SK-N-SH (cell line): ENCODE results near the gene SRGAP2B. TPM values are rescaled to one million over a fixed set of nuclear protein-coding genes. Genes with fewer than 3 reads are reported as not detected.
A peak's percentile ranks its signal among the peaks of the same experiment; 100 is the strongest.
"Not testable (repeated sequence)": the region's sequence is repeated elsewhere in the genome, so short reads cannot be mapped to it uniquely, and the experiment has no call there.

Experiments
- CTCF ChIA-PET: fragments of 300-600, 350-600 bp; formaldehyde crosslinking; extraction: SDS; loops from one replicate; lab custom pipeline; 2021; lab: Yijun Ruan, JAX
- POLR2A ChIA-PET: fragments of 350-600 bp; sonication (Branson Sonifier 250); formaldehyde crosslinking; extraction: SDS; loops from one replicate; lab custom pipeline; 2020; ENCODE audit warnings: antibody characterized with exemption, inconsistent platforms; lab: Yijun Ruan, JAX
- DNase-seq: peaks from one replicate; pipeline ENCODE4 v3.0.0; 2012
- H2AFZ ChIP-seq: fragments of 200-600 bp; sonication (generic); 2 replicates; pipeline ENCODE4 v1.8.1; 2016; ENCODE audit warnings: antibody characterized with exemption, mild to moderate bottlenecking, low read depth
- H3F3A ChIP-seq: fragments of 200-600 bp; sonication (generic); replicated peaks from 2 replicates; pipeline ENCODE3; 2016; ENCODE audit warnings: antibody characterized with exemption, mild to moderate bottlenecking; ENCODE audit not compliant: insufficient read depth
- H3K27ac ChIP-seq, 2 experiments: fragments of 200-500 bp in 1 of 2; fragments of 200-600 bp in 1 of 2; sonication (Bioruptor generic) in 1 of 2; sonication (generic), shearing (Covaris generic) in 1 of 2; 2 replicates each; pipeline versions ENCODE4 v1.5.1 to v1.6.1; 2014 to 2016; ENCODE audit warnings: low read depth in 2 of 2, inconsistent platforms in 1 of 2, low read length in 1 of 2, mild to moderate bottlenecking in 1 of 2, mixed read lengths in 1 of 2
- H3K27me3 ChIP-seq: fragments of 200-600 bp; sonication (generic), shearing (Covaris generic); 2 replicates; pipeline ENCODE4 v1.6.1; 2016; ENCODE audit warnings: mixed run types; ENCODE audit not compliant: insufficient read depth
- H3K36me3 ChIP-seq, 2 experiments: fragments of 200-500 bp in 1 of 2; fragments of 200-600 bp in 1 of 2; sonication (Bioruptor generic) in 1 of 2; sonication (generic) in 1 of 2; replicated peaks in 1 of 2; 2 replicates each; pipeline versions ENCODE3 to v1.5.1; 2014 to 2016; ENCODE audit warnings: low read length in 1 of 2, mild to moderate bottlenecking in 1 of 2; ENCODE audit not compliant: insufficient read depth in 2 of 2, control insufficient read depth in 1 of 2
- H3K4me1 ChIP-seq, 2 experiments: fragments of 200-500 bp in 1 of 2; fragments of 200-600 bp in 1 of 2; sonication (Bioruptor generic) in 1 of 2; sonication (generic), shearing (Covaris generic) in 1 of 2; 2 replicates each; pipeline versions ENCODE4 v1.5.1 to v1.6.1; 2014 to 2016; ENCODE audit warnings: low read depth in 1 of 2, low read length in 1 of 2, mixed run types in 1 of 2; ENCODE audit not compliant: insufficient read depth in 2 of 2, control insufficient read depth in 1 of 2
- H3K4me2 ChIP-seq: fragments of 200-600 bp; sonication (generic), shearing (Covaris generic); 2 replicates; pipeline ENCODE4 v1.6.1; 2017; ENCODE audit warnings: mixed run types
- H3K4me3 ChIP-seq, 2 experiments: fragments of 200-500 bp in 1 of 2; fragments of 200-600 bp in 1 of 2; sonication (Bioruptor generic) in 1 of 2; sonication (generic), shearing (Covaris generic) in 1 of 2; 2 replicates each; pipeline versions ENCODE4 v1.5.1 to v1.8.1; 2014 to 2016; ENCODE audit warnings: low read depth in 2 of 2, inconsistent platforms in 1 of 2, low read length in 1 of 2, mild to moderate bottlenecking in 1 of 2, mixed read lengths in 1 of 2, moderate library complexity in 1 of 2
- H3K79me2 ChIP-seq: fragments of 200-600 bp; sonication (generic); 2 replicates; pipeline ENCODE4 v1.8.1; 2017; ENCODE audit warnings: mild to moderate bottlenecking; ENCODE audit not compliant: insufficient read depth
- H3K9ac ChIP-seq: fragments of 200-600 bp; sonication (generic); 2 replicates; pipeline ENCODE4 v1.6.1; 2017; ENCODE audit warnings: mixed run types
- H3K9me2 ChIP-seq: fragments of 200-600 bp; sonication (generic); 2 replicates; pipeline ENCODE4 v1.6.1; 2017; ENCODE audit warnings: mixed run types
- H3K9me3 ChIP-seq: fragments of 200-600 bp; sonication (generic); 2 replicates; pipeline ENCODE4 v1.6.1; 2017; ENCODE audit warnings: mixed run types, mild to moderate bottlenecking, moderate library complexity
- H4K20me1 ChIP-seq: fragments of 200-600 bp; sonication (generic); 2 replicates; pipeline ENCODE4 v1.6.1; 2017; ENCODE audit warnings: mild to moderate bottlenecking, mixed run types; ENCODE audit not compliant: insufficient read depth
- WGBS: methylation state at CpG from one replicate; pipeline ENCODE4 v1.1.6; 2017; ENCODE audit warnings: low lambda C conversion rate; 5-methylcytosine and 5-hydroxymethylcytosine counted together
- polyA plus RNA-seq, 3 experiments: library from polyadenylated mRNA; depleted of rRNA; stranded (reverse); fragments of >200 nt; gene quantifications; 2 replicates each; pipeline ENCODE4 v1.2.3, GENCODE V29; 2012

The SRGAP2B gene
- polyA plus RNA-seq, 1 of the 3 experiments (the other 2 are of a cell fraction), result 12.3 TPM

GRCh38 chr1:144927292-144927691 is 167.8 kb downstream of the SRGAP2B start:
- H2AFZ ChIP-seq, H3K36me3 ChIP-seq, H3K9ac ChIP-seq, H3F3A ChIP-seq, DNase-seq, H4K20me1 ChIP-seq, H3K27ac ChIP-seq, H3K4me3 ChIP-seq, H3K4me2 ChIP-seq, H3K9me3 ChIP-seq, H3K27me3 ChIP-seq, H3K79me2 ChIP-seq, CTCF ChIA-PET, POLR2A ChIA-PET, H3K9me2 ChIP-seq, H3K4me1 ChIP-seq: not testable (repeated sequence)
- WGBS, result 43% methylated on average over 1 of the region's 1 CpG

- H2AFZ ChIP-seq, H3K9me2 ChIP-seq, H3K9ac ChIP-seq, H3K27me3 ChIP-seq, H3F3A ChIP-seq, DNase-seq, H3K4me2 ChIP-seq, POLR2A ChIA-PET, H3K36me3 ChIP-seq, H3K9me3 ChIP-seq, H4K20me1 ChIP-seq, CTCF ChIA-PET, H3K27ac ChIP-seq, H3K79me2 ChIP-seq, H3K4me1 ChIP-seq, H3K4me3 ChIP-seq: not testable (repeated sequence)
- no CpG with 5 or more reads among the region's 5 CpGs for WGBS
These were observed 171.5 kb downstream of the SRGAP2B start for GRCh38 chr1:144923640-144924039.

- WGBS, result 86% methylated on average over 2 of the region's 4 CpGs
- POLR2A ChIA-PET, CTCF ChIA-PET: not testable (repeated sequence)
These were observed 172.3 kb downstream of the SRGAP2B start for GRCh38 chr1:144922785-144923184.

GRCh38 chr1:144919106-144919505 is 176.0 kb downstream of the SRGAP2B start:
- CTCF ChIA-PET, H2AFZ ChIP-seq, H3K9me3 ChIP-seq, H3K27ac ChIP-seq, H3K4me3 ChIP-seq, H4K20me1 ChIP-seq, H3K4me1 ChIP-seq, H3K9me2 ChIP-seq, DNase-seq, H3K79me2 ChIP-seq, H3K4me2 ChIP-seq, H3K36me3 ChIP-seq, H3F3A ChIP-seq, H3K9ac ChIP-seq, POLR2A ChIA-PET, H3K27me3 ChIP-seq: not testable (repeated sequence)

More at GRCh38 chr1:144922785-144923184, 172.3 kb downstream of the SRGAP2B start:
- H3F3A ChIP-seq, H3K4me3 ChIP-seq, H3K9ac ChIP-seq, H3K4me2 ChIP-seq, H2AFZ ChIP-seq, DNase-seq, H3K79me2 ChIP-seq, H4K20me1 ChIP-seq, H3K9me3 ChIP-seq, H3K4me1 ChIP-seq, H3K27ac ChIP-seq, H3K36me3 ChIP-seq, H3K27me3 ChIP-seq, H3K9me2 ChIP-seq: not testable (repeated sequence)

- H3K27me3 ChIP-seq, H3K27ac ChIP-seq, H3K9me2 ChIP-seq, H4K20me1 ChIP-seq, H3K9me3 ChIP-seq, H3F3A ChIP-seq, CTCF ChIA-PET, H3K79me2 ChIP-seq, DNase-seq, H3K4me3 ChIP-seq, H3K4me1 ChIP-seq, H3K9ac ChIP-seq, H3K36me3 ChIP-seq, H2AFZ ChIP-seq, POLR2A ChIA-PET, H3K4me2 ChIP-seq: not testable (repeated sequence)
- 32% methylated on average over 1 of the region's 3 CpGs for WGBS
These were observed 177.0 kb downstream of the SRGAP2B start for GRCh38 chr1:144918027-144918603.

GRCh38 chr1:144917154-144918026 is 177.7 kb downstream of the SRGAP2B start:
- H2AFZ ChIP-seq, H3K9ac ChIP-seq, H3K4me3 ChIP-seq, CTCF ChIA-PET, H3F3A ChIP-seq, H3K9me2 ChIP-seq, H3K36me3 ChIP-seq, H3K9me3 ChIP-seq, H4K20me1 ChIP-seq, H3K4me2 ChIP-seq, H3K4me1 ChIP-seq, H3K27me3 ChIP-seq, H3K79me2 ChIP-seq, POLR2A ChIA-PET, DNase-seq: not testable (repeated sequence)
- H3K27ac ChIP-seq, result peak overlapping the region in 1 of 2 experiments; percentile 58; a peak in 2 of 4 replicates
- WGBS, result no CpG with 5 or more reads among the region's 8 CpGs
